ENCODE measurements around the gene PHLDB2. TPM values are rescaled to one million over a fixed set of nuclear protein-coding genes. Genes with fewer than 3 reads are reported as not detected.

Gene PHLDB2
- total and polyA plus RNA-seq, 8 donors = 10.6 to 149 (median 29.0) TPM

GRCh38 chr3:111913163-111913763, 54.2 kb downstream of the PHLDB2 start:
- peaks cover 0 to 35% (median 20%) of the 10 kb centered on the region in 4 donors for H3K36me3 ChIP-seq
- H3K27me3 ChIP-seq = no peaks in the 10 kb centered on the region
- no peak for DNase-seq
- no peaks in the 10 kb centered on the region for H3K9me3 ChIP-seq
- intact Hi-C loops (cut with DNase I; ENCODE audit: low total_unique reads) = no loop called here
- TF ChIP-seq CTCF (IDR thresholded peaks at IDR 0.05) (no peak), EP300 (IDR thresholded peaks at IDR 0.05) (no peak), POLR2AphosphoS5 (IDR thresholded peaks at IDR 0.05) (no peak), POLR2A (IDR thresholded peaks at IDR 0.05) (no peak)
- H3K4me3 ChIP-seq = no peak overlapping the region
- peaks cover 7 to 49% (median 31%) of the 10 kb centered on the region in 4 donors for H3K4me1 ChIP-seq
- WGBS, 5 donors = 73 to 78% (median 77%) methylated on average over 8 of the region's 8 CpGs
- H3K27ac ChIP-seq = no peak overlapping the region

GRCh38 chr3:111915905-111916304, 56.8 kb downstream of the PHLDB2 start:
- WGBS, 5 donors = 68 to 85% (median 73%) methylated on average over 3 of the region's 3 CpGs
- intact Hi-C loops (cut with DNase I; ENCODE audit: low total_unique reads) = no loop called here
- H3K27me3 ChIP-seq = no peaks in the 10 kb centered on the region
- H3K36me3 ChIP-seq = peaks cover 9 to 61% (median 44%) of the 10 kb centered on the region in 4 donors
- TF ChIP-seq EP300 (IDR thresholded peaks at IDR 0.05) = no peak
- TF ChIP-seq CTCF (IDR thresholded peaks at IDR 0.05) = no peak
- no peak for TF ChIP-seq POLR2AphosphoS5 (IDR thresholded peaks at IDR 0.05)
- TF ChIP-seq POLR2A (IDR thresholded peaks at IDR 0.05) = no peak
- H3K9me3 ChIP-seq = no peaks in the 10 kb centered on the region
- DNase-seq = no peak
- no peak overlapping the region for H3K4me3 ChIP-seq
- H3K4me1 ChIP-seq = peaks cover 5 to 39% (median 25%) of the 10 kb centered on the region in 4 donors
- H3K27ac ChIP-seq = no peak overlapping the region

GRCh38 chr3:111917300-111917699, 58.2 kb downstream of the PHLDB2 start:
- Histone ChIP-seq H3K4me1 (peaks cover 0 to 30% (median 21%) of the 10 kb centered on the region in 4 donors), H3K9me3 (no peaks in the 10 kb centered on the region), H3K27me3 (no peaks in the 10 kb centered on the region), H3K27ac (no peak overlapping the region), H3K4me3 (no peak overlapping the region), H3K36me3 (peaks cover 9 to 67% (median 50%) of the 10 kb centered on the region in 4 donors)
- no peak for TF ChIP-seq POLR2AphosphoS5 (IDR thresholded peaks at IDR 0.05)
- no peak for TF ChIP-seq CTCF (IDR thresholded peaks at IDR 0.05)
- TF ChIP-seq POLR2A (IDR thresholded peaks at IDR 0.05) = no peak
- no peak for TF ChIP-seq EP300 (IDR thresholded peaks at IDR 0.05)
- DNase-seq = no peak
- 61 to 85% (median 75%) methylated on average over 1 of the region's 1 CpG for WGBS, 5 donors
- intact Hi-C loops (cut with DNase I; ENCODE audit: low total_unique reads) = no loop called here

- Histone ChIP-seq H3K27ac (no peak overlapping the region), H3K36me3 (peaks cover 9 to 60% (median 45%) of the 10 kb centered on the region in 4 donors), H3K27me3 (no peaks in the 10 kb centered on the region), H3K4me1 (peaks cover 0 to 40% (median 28%) of the 10 kb centered on the region in 4 donors), H3K9me3 (no peaks in the 10 kb centered on the region), H3K4me3 (no peak overlapping the region)
- TF ChIP-seq EP300 (IDR thresholded peaks at IDR 0.05) (no peak), CTCF (IDR thresholded peaks at IDR 0.05) (no peak)
- intact Hi-C loops (cut with DNase I; ENCODE audit: low total_unique reads) = no loop called here
- no peak for DNase-seq
- WGBS, 5 donors = 73 to 90% (median 81%) methylated on average over 9 of the region's 9 CpGs
Measured at GRCh38 chr3:111919370-111920065, 60.5 kb downstream of the PHLDB2 start.

Data from stomach (tissue), 9 donors.